HG03039 (cell line): ENCODE data around the gene CCDC192.

Experiments
- ATAC-seq: cut with Tn5 transposase; IDR thresholded peaks from one replicate; pipeline ENCODE4 v1.9.1; 2021; ENCODE audit warnings: mild to moderate bottlenecking, moderate library complexity; ENCODE audit not compliant: unreplicated experiment

CCDC192 gene

DNA sequence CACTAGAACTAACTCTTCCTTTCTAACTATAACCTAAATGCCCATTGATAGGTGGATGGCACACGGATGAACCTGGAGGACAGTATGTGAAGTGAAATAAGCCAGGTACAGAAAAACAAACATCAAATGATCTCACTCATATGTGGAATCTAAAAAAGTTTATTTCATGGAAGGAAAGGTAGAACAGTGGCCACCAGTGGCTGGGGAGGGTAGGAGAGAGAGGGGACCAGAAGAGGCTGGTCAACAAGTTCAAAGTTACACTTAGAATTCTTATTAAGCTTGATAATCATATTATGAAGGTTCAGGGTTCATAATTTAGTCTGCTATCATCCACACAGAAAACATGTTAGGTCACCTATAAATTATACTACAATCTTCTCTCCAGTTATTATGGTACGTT lies 272.8 kb downstream of the CCDC192 start:
- no peak for ATAC-seq

GRCh38 chr5:127976525-127976924 lies 273.3 kb downstream of the CCDC192 start:
- ATAC-seq = no peak

DNA sequence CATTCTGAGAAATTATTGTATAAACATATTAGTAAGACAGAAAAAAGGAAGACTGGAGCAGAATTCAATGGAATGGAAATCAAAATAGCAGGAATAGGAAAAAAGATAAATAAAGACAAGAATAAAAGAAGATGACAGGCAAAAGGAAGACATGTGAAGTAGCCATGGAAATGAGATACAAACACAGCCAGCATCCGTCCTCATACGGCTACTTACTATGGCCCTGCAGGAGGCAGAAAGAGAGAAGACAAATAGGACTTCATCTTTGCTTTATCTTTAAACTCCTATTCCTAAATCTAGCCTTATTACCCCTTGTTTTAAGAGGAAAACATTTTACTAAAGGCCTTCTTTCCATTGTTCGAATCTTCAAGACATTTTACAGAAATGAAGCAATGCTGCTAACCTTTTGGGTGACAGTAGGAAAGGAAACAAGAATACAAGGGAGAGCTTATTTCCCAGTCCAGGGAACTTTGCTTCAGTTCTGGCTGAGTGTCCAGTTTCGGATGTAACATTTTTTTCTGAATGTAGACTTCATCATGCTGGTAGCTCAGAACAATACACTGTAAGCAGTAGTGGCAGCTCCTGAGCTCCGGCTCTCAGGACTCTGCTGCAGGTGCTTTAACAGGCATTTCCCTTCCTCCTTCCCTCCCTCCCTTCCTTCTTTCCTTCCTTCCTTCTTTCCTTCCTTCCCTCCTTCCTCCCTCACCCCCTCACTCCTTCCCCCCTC lies 274.0 kb downstream of the CCDC192 start:
- no peak for ATAC-seq

GRCh38 chr5:127978738-127979300 lies 275.6 kb downstream of the CCDC192 start:
- no peak for ATAC-seq

DNA sequence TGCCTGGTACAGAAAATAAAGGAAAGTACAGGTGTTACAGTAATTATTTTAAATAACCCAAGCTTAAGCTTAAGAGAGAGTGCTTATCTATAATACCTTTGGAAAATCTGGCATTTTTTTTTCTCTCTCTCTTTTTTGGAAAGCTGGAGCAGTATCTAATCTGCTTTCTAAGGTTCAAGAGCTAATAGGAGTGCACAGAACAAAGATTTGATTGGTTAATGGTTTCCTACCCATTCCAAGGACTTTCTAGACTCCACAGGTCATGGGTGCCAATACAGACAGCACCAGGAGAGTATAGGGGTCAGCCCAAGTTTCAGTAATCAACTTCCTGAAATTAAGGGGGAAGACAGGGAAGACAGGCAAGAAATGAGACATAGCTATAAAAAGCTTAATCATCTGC lies 276.3 kb downstream of the CCDC192 start:
- ATAC-seq = no peak

GRCh38 chr5:127980843-127981242 lies 277.7 kb downstream of the CCDC192 start:
- ATAC-seq = no peak

DNA sequence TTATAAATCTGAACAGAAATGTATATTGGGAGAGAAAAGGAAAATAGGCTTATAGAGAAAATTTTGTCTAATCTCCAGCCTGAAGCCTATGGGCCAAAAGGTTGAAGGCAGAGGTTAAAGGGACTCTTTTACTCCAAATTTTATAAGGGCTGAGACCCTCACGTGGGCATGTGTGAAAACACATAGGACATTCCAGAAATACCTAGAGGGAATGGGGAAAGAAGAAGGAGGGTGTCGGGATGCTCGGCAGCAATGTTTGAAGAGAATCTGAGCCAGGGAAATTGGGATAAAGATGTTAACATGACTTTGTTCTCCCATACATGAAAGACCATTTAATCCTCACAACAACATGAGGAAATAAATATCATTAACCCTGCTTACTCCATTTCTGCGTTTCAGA lies 278.3 kb downstream of the CCDC192 start:
- ATAC-seq = no peak

- ATAC-seq = no peak
Measured at GRCh38 chr5:127985811-127986325, 282.7 kb downstream of the CCDC192 start.

- ATAC-seq = no peak
Measured at GRCh38 chr5:127987354-127988145, 284.4 kb downstream of the CCDC192 start.

- no peak for ATAC-seq
Measured at GRCh38 chr5:127988146-127988760, 285.1 kb downstream of the CCDC192 start.
